RPMI8226 (cell line): ENCODE results near the gene KCNF1.

Experiments used
- DNase-seq: peaks from one replicate; pipeline ENCODE4 v3.0.0-alpha.2; 2015

The KCNF1 gene

GRCh38 chr2:10921525-10921924 lies 9.8 kb downstream of the KCNF1 start:
- no peak for DNase-seq

GRCh38 chr2:10922307-10923007 lies 10.7 kb downstream of the KCNF1 start:
- no peak for DNase-seq

- DNase-seq, result no peak
These were observed 11.3 kb downstream of the KCNF1 start for GRCh38 chr2:10923008-10923375.

GRCh38 chr2:10923965-10924364 lies 12.2 kb downstream of the KCNF1 start:
- no peak for DNase-seq

- DNase-seq, result no peak
These were observed 12.7 kb downstream of the KCNF1 start for GRCh38 chr2:10924441-10924840.

- no peak for DNase-seq
These were observed 13.1 kb downstream of the KCNF1 start for GRCh38 chr2:10924859-10925258.

GRCh38 chr2:10926191-10926820 lies 14.6 kb downstream of the KCNF1 start:
- no peak for DNase-seq

- no peak for DNase-seq
These were observed 19.2 kb downstream of the KCNF1 start for GRCh38 chr2:10930721-10931516.

GRCh38 chr2:10931710-10932255 lies 20.0 kb downstream of the KCNF1 start:
- no peak for DNase-seq

- no peak for DNase-seq
These were observed 20.8 kb downstream of the KCNF1 start for GRCh38 chr2:10932345-10933151.

GRCh38 chr2:10933700-10934225 lies 22.0 kb downstream of the KCNF1 start:
- DNase-seq, result no peak

GRCh38 chr2:10934308-10934978 lies 22.7 kb downstream of the KCNF1 start:
- DNase-seq, result no peak

- DNase-seq, result peak; percentile 41
These were observed 23.2 kb downstream of the KCNF1 start for GRCh38 chr2:10934979-10935350.

GRCh38 chr2:10935366-10935918 lies 23.7 kb downstream of the KCNF1 start:
- no peak for DNase-seq

- peak; percentile 25 for DNase-seq
These were observed 24.5 kb downstream of the KCNF1 start for GRCh38 chr2:10935953-10936942.

- DNase-seq, result no peak
These were observed 27.3 kb downstream of the KCNF1 start for GRCh38 chr2:10939058-10939457.

GRCh38 chr2:10940596-10940995 lies 28.9 kb downstream of the KCNF1 start:
- no peak for DNase-seq

GRCh38 chr2:10941383-10941782 lies 29.6 kb downstream of the KCNF1 start:
- DNase-seq, result peak; percentile 59

GRCh38 chr2:10944799-10945198 lies 33.1 kb downstream of the KCNF1 start:
- DNase-seq, result no peak

GRCh38 chr2:10946394-10946793 lies 34.7 kb downstream of the KCNF1 start:
- no peak for DNase-seq
